ENCODE data around the gene ZNF138.

GRCh38 chr7:64794171-64794844 lies at the start of gene ZNF138:
- peak in 1 of 4 donors; percentile 14 for TF ChIP-seq CTCF (IDR thresholded peaks at IDR 0.05)
- TF ChIP-seq POLR2A (IDR thresholded peaks at IDR 0.05): peak; percentile 57

Measured in right lobe of liver (tissue), 4 donors.